Nephron (organoid): ENCODE data around the gene TSEN54.
A peak's percentile ranks its signal among the peaks of the same experiment; 100 is the strongest.

ENCODE experiments used
- H3K27ac Mint-ChIP-seq, 3 experiments: 2 replicates each; pipeline ENCODE4 v1.8.0; 2020; ENCODE audit warnings: mixed read lengths in 3 of 3, mild to moderate bottlenecking in 2 of 3, moderate library complexity in 1 of 3
- H3K27me3 Mint-ChIP-seq: 2 replicates; pipeline ENCODE4 v1.8.0; 2021; ENCODE audit warnings: low read depth, mild to moderate bottlenecking, moderate library complexity, mixed read lengths
- H3K36me3 Mint-ChIP-seq: 2 replicates; pipeline ENCODE4 v1.8.0; 2020; ENCODE audit warnings: low read depth, mixed read lengths
- H3K4me1 Mint-ChIP-seq: 2 replicates; pipeline ENCODE4 v1.8.0; 2020; ENCODE audit warnings: mixed read lengths
- H3K4me3 Mint-ChIP-seq, 3 experiments: 2 replicates each; pipeline ENCODE4 v1.8.0; 2020; ENCODE audit warnings: mild to moderate bottlenecking in 3 of 3, mixed read lengths in 3 of 3, moderate library complexity in 2 of 3
- H3K9me3 Mint-ChIP-seq: 2 replicates; pipeline ENCODE4 v1.8.0; 2020; ENCODE audit warnings: mixed read lengths
- TF ChIP-seq, protein P1 (sequence below), 3 experiments: fragments of 200-600 bp; sonication (generic); IDR thresholded peaks; one replicate each; pipeline ENCODE4 v1.5.0; 2021; ENCODE audit warnings: antibody characterized with exemption in 3 of 3; ENCODE audit not compliant: unreplicated experiment in 3 of 3

The TSEN54 gene

DNA sequence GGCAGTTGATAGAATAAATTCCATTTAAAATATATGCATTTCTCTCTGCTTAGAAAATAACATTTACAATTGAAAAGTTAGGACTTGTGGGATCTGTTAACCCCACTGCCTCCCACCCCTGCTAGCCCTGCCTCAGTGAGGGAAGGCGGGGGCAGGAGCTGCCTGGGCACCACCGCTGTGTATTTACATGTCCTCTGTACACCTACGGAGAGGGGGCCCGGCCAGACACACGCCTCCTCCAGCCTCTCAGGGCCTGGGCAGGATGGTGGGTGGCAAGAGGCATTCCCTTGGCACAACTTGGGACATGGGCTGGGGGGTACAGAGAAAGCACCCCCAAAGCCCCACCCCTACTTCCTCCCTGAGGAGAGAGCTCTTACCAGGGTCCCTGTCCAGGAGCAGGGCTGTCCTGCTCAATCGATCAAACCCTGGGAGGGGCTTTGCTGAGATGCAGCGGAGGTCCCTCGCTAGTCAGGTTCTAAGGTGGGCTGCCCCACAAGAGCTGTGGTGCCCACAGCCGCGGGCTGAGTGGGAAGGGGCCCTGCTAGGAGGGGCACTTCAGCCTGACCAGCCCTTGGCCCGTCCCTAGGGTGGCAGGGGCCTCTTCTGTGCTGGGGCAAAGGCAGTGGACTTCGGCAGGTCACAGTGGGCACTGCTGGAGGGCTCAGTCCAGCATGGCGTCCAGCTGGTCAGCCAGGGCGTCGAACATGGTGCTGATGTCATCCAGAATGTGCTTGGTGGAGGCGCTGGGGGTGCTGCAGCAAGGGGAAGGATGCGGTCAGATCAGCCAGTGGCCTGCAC, 15.7 kb upstream of the TSEN54 start:
- TF ChIP-seq, protein P1, sequence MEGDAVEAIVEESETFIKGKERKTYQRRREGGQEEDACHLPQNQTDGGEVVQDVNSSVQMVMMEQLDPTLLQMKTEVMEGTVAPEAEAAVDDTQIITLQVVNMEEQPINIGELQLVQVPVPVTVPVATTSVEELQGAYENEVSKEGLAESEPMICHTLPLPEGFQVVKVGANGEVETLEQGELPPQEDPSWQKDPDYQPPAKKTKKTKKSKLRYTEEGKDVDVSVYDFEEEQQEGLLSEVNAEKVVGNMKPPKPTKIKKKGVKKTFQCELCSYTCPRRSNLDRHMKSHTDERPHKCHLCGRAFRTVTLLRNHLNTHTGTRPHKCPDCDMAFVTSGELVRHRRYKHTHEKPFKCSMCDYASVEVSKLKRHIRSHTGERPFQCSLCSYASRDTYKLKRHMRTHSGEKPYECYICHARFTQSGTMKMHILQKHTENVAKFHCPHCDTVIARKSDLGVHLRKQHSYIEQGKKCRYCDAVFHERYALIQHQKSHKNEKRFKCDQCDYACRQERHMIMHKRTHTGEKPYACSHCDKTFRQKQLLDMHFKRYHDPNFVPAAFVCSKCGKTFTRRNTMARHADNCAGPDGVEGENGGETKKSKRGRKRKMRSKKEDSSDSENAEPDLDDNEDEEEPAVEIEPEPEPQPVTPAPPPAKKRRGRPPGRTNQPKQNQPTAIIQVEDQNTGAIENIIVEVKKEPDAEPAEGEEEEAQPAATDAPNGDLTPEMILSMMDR (IDR thresholded peaks at IDR 0.05; ENCODE audit: unreplicated experiment in 3 of 3), result no peak
- H3K4me3 Mint-ChIP-seq, result no peak overlapping the region
- H3K9me3 Mint-ChIP-seq, result no peaks in the 10 kb centered on the region
- peak overlapping the region in 1 of 3 experiments; percentile 68 for H3K27ac Mint-ChIP-seq
- peaks cover 11% of the 10 kb centered on the region for H3K4me1 Mint-ChIP-seq
- H3K27me3 Mint-ChIP-seq, result no peaks in the 10 kb centered on the region
- peaks cover 12% of the 10 kb centered on the region for H3K36me3 Mint-ChIP-seq

DNA sequence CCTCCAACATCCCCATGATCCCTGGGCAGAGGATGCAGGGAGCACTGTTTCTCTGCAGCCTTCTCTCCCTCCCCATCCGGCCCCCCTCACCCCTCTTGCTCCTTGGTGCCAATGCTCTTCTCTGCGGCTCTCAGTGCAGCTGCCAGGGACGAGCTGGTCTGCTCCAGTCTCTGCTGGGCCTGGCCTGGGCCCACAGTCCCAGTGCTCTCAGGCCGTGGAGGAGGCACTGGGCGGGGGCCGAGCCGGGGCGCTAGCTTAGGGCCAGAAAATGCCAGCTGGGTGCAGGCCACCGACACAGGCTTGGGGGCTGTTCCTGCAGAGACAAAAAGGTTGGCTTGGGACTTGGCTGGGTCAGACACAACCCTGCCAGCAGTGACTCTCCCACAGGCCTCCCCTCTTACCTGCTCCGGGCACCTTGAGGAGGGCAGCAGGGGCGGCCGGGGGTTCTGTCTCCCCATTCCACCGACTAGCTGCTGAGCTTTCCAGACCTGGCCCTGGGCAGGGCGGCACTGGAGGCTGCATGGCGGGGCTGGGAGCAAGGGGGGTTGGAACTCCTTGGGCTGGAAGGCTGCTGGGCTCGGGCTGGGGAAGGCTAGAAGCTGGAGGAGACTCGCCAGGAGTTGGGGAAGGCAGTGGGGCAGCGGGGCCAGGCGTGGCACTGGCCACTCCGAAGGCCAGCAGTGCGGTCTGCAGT, 14.8 kb upstream of the TSEN54 start:
- no peaks in the 10 kb centered on the region for H3K27me3 Mint-ChIP-seq
- peaks cover 16% of the 10 kb centered on the region for H3K36me3 Mint-ChIP-seq
- TF ChIP-seq, protein P1 (IDR thresholded peaks at IDR 0.05; ENCODE audit: unreplicated experiment in 3 of 3), result no peak
- H3K9me3 Mint-ChIP-seq, result no peaks in the 10 kb centered on the region
- H3K27ac Mint-ChIP-seq, result no peak overlapping the region
- H3K4me3 Mint-ChIP-seq, result no peak overlapping the region
- peaks cover 11% of the 10 kb centered on the region for H3K4me1 Mint-ChIP-seq

DNA sequence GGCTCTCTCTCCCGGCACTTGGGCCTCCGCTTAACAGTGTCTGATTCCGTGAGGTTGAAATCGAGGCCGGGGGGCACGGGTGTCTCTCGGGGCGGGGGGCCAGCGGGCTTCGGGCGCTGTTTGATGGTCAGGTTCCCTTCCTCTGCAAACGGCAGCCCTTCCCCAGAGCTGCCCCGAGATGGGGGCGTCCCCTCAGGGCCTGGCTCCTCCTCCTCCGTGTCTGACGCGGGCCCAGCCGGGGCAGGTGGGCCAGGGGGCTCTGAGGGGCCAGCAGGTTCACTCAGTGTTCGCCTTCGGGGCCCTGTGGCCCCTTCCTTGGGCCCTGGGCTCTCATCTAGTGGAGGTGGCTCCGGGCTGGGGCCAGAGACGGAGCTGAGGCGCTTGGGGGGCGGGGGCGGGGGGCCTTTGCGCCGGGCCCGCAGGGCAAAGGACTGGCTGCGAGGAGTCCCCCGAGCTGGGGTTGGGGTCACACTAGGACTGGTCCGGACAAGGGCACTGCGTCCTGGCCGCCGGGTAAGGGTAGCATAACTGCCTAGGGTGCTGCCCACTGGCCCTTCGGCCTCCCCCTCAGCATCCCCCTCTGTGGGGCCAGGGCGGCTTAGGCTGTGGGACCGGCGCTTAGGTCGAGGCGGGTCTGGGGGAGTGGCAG, 14.1 kb upstream of the TSEN54 start:
- TF ChIP-seq, protein P1 (IDR thresholded peaks at IDR 0.05; ENCODE audit: unreplicated experiment in 3 of 3), result no peak
- Mint-ChIP-seq H3K27ac (no peak overlapping the region), H3K9me3 (no peaks in the 10 kb centered on the region), H3K4me1 (peaks cover 14% of the 10 kb centered on the region), H3K27me3 (no peaks in the 10 kb centered on the region), H3K36me3 (peaks cover 18% of the 10 kb centered on the region), H3K4me3 (no peak overlapping the region)

DNA sequence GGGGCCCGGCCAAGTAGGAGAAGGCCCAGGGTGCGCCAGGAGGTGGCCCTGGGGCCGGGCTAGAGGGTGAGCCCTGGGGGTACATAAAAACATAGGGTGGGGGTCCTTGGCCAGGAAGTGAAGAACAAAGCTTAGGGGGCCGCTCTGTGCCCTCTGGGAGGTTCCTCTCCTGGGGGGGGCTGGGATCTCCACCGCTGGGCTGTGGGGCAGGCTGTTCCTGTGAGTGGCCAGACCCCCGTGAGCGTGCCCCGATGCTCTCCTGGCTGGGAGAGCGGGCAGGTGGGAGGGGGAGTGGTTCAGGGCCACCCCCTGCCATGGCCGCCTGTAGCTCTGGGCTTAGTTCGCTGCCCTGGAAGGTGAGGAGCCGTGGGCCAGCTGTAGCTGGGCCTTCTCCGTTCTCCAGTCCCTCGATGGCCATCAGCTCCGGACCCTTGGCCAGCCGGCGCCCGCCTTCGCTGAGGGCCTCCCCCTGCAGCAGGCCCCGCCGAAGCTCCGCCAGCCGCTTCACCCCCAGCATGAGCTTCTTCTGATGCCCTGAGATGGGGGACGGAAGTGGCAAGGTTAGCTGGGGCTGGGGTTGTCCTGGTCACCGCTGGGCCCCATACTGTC, 13.5 kb upstream of the TSEN54 start:
- peaks cover 16% of the 10 kb centered on the region for H3K36me3 Mint-ChIP-seq
- no peaks in the 10 kb centered on the region for H3K27me3 Mint-ChIP-seq
- no peaks in the 10 kb centered on the region for H3K9me3 Mint-ChIP-seq
- H3K4me1 Mint-ChIP-seq, result peaks cover 15% of the 10 kb centered on the region
- no peak overlapping the region for H3K27ac Mint-ChIP-seq
- TF ChIP-seq, protein P1 (IDR thresholded peaks at IDR 0.05; ENCODE audit: unreplicated experiment in 3 of 3), result no peak
- no peak overlapping the region for H3K4me3 Mint-ChIP-seq

DNA sequence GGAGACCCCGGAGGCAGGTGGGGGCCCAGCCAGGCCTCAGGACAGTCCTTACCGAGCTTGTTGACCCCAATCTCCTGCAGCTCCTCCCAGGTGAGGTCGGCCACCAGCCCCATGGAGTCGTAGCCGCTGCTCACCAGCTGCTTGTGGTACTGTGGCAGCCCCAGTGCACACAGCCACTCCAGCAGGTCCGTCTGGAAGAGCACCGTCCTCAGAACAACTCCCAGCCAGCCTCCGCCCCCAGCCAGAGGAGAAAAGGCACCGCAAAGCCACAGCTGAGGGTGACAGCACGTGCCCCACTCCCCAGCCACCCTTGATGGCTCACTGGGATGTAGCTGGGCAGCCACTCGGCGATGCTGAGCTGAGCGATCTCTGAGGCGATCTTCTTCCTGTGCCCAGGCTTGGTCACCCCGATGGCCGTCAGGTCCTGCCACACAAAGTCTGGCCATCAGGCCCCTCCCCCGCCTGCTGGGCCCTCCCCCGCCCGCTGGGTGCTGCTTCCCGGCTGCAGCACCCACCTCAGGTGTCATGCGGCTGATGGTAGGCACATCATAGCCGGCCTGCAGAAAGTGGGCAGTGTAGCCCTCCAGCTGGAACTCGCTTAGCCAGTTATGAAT, 12.9 kb upstream of the TSEN54 start:
- TF ChIP-seq, protein P1 (IDR thresholded peaks at IDR 0.05; ENCODE audit: unreplicated experiment in 3 of 3), result no peak
- Mint-ChIP-seq H3K27me3 (no peaks in the 10 kb centered on the region), H3K4me1 (peaks cover 16% of the 10 kb centered on the region), H3K27ac (no peak overlapping the region), H3K4me3 (no peak overlapping the region), H3K9me3 (no peaks in the 10 kb centered on the region), H3K36me3 (peaks cover 16% of the 10 kb centered on the region)
